Cardiac muscle cell (in vitro differentiated cells and primary cell): ENCODE measurements around the gene OR6S1. TPM values are rescaled to one million over a fixed set of nuclear protein-coding genes. Genes with fewer than 3 reads are reported as not detected.

Experiments used
- DNase-seq, 2 donors: peaks; one replicate each; pipeline versions ENCODE4 v3.0.0 to v3.0.0-alpha.2; 2010 to 2017; ENCODE audit warnings: low read depth in 1 of 2, low spot score in 1 of 2
- H3K27ac ChIP-seq: fragments of 200-600 bp; sonication (generic); 2 replicates; pipeline ENCODE4 v1.5.1; 2016
- H3K27me3 ChIP-seq: fragments of 200-600 bp; sonication (generic); 2 replicates; pipeline ENCODE4 v1.6.0; 2016; ENCODE audit warnings: control low read depth
- H3K36me3 ChIP-seq: fragments of 200-600 bp; sonication (generic); 2 replicates; pipeline ENCODE4 v1.5.1; 2016; ENCODE audit warnings: control low read depth
- H3K4me1 ChIP-seq: fragments of 200-600 bp; sonication (generic); 2 replicates; pipeline ENCODE4 v1.8.1; 2017; ENCODE audit warnings: low read depth, mild to moderate bottlenecking, mixed run types
- H3K4me3 ChIP-seq: fragments of 200-600 bp; sonication (generic); 2 replicates; pipeline ENCODE4 v1.5.1; 2016; ENCODE audit warnings: mild to moderate bottlenecking
- H3K9me3 ChIP-seq: fragments of 200-600 bp; sonication (generic); 2 replicates; pipeline ENCODE4 v1.5.1; 2017; ENCODE audit warnings: low read depth, mild to moderate bottlenecking, control low read depth
- polyA plus RNA-seq: library from polyadenylated mRNA; unstranded; fragments of >200 nt; fragmentation: Nextera tagmentation; extraction: Ambion mirVana; gene quantifications from 2 replicates; pipeline ENCODE4 v1.2.1, GENCODE V29; 2016
- total RNA-seq: library from RNA; depleted of rRNA; stranded (reverse); fragments of >200 nt; gene quantifications from 2 replicates; pipeline ENCODE4 v1.2.3, GENCODE V29; 2016
- TF ChIP-seq, protein P1 (sequence below): IDR thresholded peaks from 2 replicates; pipeline ENCODE4 v1.5.1; 2012; ENCODE audit warnings: low read depth, mild to moderate bottlenecking, low read length

Gene OR6S1
- total and polyA plus RNA-seq, 2 experiments from 2014 or later: not detected

DNA sequence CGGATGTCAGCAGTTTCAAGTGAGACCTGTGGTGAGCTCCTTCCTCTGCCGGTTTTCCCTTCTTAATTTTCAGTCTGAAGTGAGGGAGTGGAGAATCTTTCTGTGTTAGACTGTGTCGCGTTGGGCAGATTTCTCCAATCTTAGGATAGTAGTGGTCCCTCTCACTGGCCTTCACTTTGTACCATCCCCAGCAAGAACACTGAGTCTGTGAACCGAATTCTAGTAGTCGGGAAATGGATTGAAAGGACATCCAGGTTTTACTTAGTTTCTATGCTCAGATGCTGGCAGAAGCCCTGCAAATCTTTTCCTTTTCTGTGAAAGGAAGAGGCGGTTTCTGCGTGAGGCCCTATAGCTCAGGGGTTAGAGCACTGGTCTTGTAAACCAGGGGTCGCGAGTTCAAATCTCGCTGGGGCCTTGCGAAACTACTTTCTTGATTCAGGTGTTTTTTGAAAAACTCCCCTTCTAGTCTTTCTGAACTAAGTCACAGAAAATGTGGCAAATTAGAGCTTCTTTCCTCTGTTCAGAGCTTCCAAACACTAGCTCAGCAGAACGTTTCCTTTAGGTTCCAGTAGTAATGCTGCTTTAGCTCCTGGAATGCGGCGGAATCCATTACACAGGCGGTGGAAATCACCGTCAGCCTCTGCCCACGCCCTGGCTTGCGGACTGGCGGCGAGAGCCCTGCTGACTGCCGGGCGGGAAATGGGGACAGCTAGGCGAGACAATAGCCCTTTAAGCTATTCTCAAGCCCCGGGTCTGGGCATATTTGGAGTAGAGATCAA, 40.0 kb upstream of the OR6S1 start:
- peak overlapping the region; percentile 93 for H3K27ac ChIP-seq
- no peaks in the 10 kb centered on the region for H3K9me3 ChIP-seq
- peak overlapping the region; percentile 64 for H3K4me3 ChIP-seq
- no peaks in the 10 kb centered on the region for H3K4me1 ChIP-seq
- TF ChIP-seq, protein P1, sequence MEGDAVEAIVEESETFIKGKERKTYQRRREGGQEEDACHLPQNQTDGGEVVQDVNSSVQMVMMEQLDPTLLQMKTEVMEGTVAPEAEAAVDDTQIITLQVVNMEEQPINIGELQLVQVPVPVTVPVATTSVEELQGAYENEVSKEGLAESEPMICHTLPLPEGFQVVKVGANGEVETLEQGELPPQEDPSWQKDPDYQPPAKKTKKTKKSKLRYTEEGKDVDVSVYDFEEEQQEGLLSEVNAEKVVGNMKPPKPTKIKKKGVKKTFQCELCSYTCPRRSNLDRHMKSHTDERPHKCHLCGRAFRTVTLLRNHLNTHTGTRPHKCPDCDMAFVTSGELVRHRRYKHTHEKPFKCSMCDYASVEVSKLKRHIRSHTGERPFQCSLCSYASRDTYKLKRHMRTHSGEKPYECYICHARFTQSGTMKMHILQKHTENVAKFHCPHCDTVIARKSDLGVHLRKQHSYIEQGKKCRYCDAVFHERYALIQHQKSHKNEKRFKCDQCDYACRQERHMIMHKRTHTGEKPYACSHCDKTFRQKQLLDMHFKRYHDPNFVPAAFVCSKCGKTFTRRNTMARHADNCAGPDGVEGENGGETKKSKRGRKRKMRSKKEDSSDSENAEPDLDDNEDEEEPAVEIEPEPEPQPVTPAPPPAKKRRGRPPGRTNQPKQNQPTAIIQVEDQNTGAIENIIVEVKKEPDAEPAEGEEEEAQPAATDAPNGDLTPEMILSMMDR: no peak
- H3K27me3 ChIP-seq: no peaks in the 10 kb centered on the region
- DNase-seq: peak; percentile 77 to 92
- no peaks in the 10 kb centered on the region for H3K36me3 ChIP-seq

DNA sequence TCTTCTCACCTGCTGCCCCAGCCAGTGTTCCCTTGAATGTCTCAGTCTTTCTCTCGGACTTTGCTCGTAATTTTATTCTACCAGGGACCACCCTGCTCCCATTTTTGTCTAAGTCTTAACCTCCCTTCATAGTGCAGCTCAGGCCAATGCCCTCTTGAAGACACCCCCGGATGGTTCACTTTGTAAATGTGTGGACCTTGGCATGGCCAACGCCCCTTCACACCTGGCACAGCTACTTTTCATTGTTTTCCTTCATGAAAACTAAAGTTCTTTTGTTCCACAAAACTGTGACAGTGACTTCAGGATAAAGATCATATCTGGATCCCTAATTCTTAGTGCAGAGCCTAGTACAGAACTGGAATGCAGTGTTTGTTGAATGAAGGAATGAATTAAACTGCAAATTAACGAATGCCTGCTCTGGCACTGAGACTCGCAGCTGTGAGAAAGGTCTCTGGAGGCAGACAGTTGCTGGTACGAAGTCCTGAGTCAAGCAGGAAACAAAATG, 39.4 kb upstream of the OR6S1 start:
- H3K36me3 ChIP-seq: no peaks in the 10 kb centered on the region
- no peaks in the 10 kb centered on the region for H3K9me3 ChIP-seq
- no peak for DNase-seq
- H3K27me3 ChIP-seq: no peaks in the 10 kb centered on the region
- H3K27ac ChIP-seq: peak overlapping the region; percentile 93
- TF ChIP-seq, protein P1: no peak
- H3K4me3 ChIP-seq: peak overlapping the region; percentile 64
- H3K4me1 ChIP-seq: no peaks in the 10 kb centered on the region

DNA sequence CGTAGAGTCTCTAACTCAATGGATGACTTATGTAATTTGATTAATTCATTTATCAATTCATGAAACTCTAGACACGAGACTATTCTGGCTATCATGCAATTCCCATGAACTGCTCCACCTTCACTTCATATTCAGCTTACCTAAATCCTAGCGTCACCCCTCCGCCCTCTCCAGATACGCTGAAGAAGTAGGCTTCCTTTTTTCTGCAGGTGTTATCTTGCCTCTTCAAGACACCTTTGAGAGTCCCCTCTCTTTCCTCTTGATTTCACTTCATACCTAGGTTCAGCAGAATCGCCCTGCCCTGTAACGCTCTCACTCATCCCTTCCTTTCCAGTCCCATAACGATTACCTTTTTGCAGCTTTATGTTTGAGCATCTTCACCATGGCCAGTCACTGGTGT, 38.9 kb upstream of the OR6S1 start:
- Histone ChIP-seq H3K27me3 (no peaks in the 10 kb centered on the region), H3K4me3 (peak overlapping the region; percentile 64), H3K36me3 (no peaks in the 10 kb centered on the region), H3K27ac (no peak overlapping the region), H3K4me1 (no peaks in the 10 kb centered on the region), H3K9me3 (no peaks in the 10 kb centered on the region)
- TF ChIP-seq, protein P1: no peak
- no peak for DNase-seq

DNA sequence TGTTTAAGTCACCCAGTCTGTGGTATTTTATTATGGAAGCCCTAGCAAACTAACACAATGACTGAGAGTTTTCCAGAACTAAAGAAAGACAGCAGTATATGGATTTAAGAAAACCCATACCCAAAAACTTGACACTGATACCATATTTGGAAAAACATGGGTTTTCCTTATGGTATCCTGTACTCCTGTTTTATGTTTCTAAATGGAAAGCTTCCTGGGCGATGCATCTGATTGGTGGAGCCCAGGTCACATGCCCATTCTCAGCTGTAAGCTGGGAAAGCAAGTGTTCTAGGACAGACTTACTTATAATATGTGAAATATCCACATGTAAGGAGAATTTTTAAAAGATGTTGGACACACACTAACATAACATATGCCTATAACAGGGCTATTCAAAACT, 38.4 kb upstream of the OR6S1 start:
- Histone ChIP-seq H3K4me1 (no peaks in the 10 kb centered on the region), H3K4me3 (no peak overlapping the region), H3K9me3 (no peaks in the 10 kb centered on the region), H3K27ac (no peak overlapping the region), H3K27me3 (no peaks in the 10 kb centered on the region), H3K36me3 (no peaks in the 10 kb centered on the region)
- TF ChIP-seq, protein P1: no peak
- peak; percentile 24 to 40 for DNase-seq

DNA sequence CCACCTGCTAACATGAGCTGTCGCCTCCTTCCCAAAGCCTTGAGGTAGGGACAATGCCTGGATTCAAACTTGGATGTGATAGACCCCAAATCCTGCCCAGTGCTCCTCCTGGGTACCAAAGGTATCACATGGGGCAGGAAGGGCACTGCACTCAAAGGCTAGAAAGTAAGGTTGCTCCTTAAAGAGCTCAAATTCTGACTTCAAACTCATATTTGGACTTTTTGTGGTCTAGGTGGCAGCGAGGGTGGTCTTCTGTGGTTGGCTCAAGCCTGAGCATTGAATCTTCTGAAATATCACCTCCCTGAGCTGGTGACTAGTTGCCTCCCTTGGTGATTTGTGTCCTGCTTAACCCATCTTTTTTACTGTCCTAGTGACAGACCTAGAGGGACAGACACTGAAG, 34.6 kb upstream of the OR6S1 start:
- no peaks in the 10 kb centered on the region for H3K36me3 ChIP-seq
- no peak overlapping the region for H3K4me3 ChIP-seq
- H3K9me3 ChIP-seq: no peaks in the 10 kb centered on the region
- TF ChIP-seq, protein P1: no peak
- H3K4me1 ChIP-seq: no peaks in the 10 kb centered on the region
- no peaks in the 10 kb centered on the region for H3K27me3 ChIP-seq
- DNase-seq: no peak
- no peak overlapping the region for H3K27ac ChIP-seq
